Upper lobe of left lung (tissue), 6 donors: Measurements from ENCODE around the gene GARNL3. TPM values are rescaled to one million over a fixed set of nuclear protein-coding genes. Genes with fewer than 3 reads are reported as not detected.

Experiments
- ATAC-seq, 2 donors: fragments of 200-7000 bp; cut with Tn5 transposase; one replicate each; pipeline ENCODE4 v1.9.1; 2022; ENCODE audit warnings: mild to moderate bottlenecking in 2 of 2, moderate library complexity in 2 of 2; ENCODE audit not compliant: low FRiP score in 2 of 2
- DNase-seq, 2 donors: peaks; one replicate each; pipeline ENCODE4 v3.0.0-alpha.2; 2019 to 2020
- H3K27ac ChIP-seq, 4 donors: fragments of 200-600 bp; sonication (generic); one replicate each; pipeline ENCODE4 v1.5.1; 2016 to 2019
- H3K27me3 ChIP-seq, 4 donors: fragments of 200-600 bp; sonication (generic); one replicate each; pipeline ENCODE4 v1.5.1; 2017 to 2019
- H3K36me3 ChIP-seq, 4 donors: fragments of 200-600 bp; sonication (generic); one replicate each; pipeline ENCODE4 v1.5.1; 2016 to 2019
- H3K4me1 ChIP-seq, 4 donors: fragments of 200-600 bp; sonication (generic); one replicate each; pipeline ENCODE4 v1.5.1; 2018 to 2019
- H3K4me3 ChIP-seq, 4 donors: fragments of 200-600 bp; sonication (generic); one replicate each; pipeline ENCODE4 v1.5.1; 2017 to 2019; ENCODE audit warnings: mild to moderate bottlenecking in 2 of 4, moderate library complexity in 1 of 4
- H3K9me3 ChIP-seq, 4 donors: fragments of 200-600 bp; sonication (generic); one replicate each; pipeline ENCODE4 v1.5.1; 2018 to 2019
- CTCF ChIP-seq, 6 experiments: fragments of 450-650 bp in 4 of 6; fragments of 200-600 bp in 2 of 6; sonication (generic) in 2 of 6; IDR thresholded peaks; one replicate each; pipeline ENCODE4 v1.5.1; 2016 to 2019; ENCODE audit warnings: antibody characterized with exemption in 6 of 6
- EP300 ChIP-seq, 4 donors: sonication (generic); formaldehyde crosslinking; IDR thresholded peaks; one replicate each; pipeline ENCODE4 v1.5.1; 2017; ENCODE audit warnings: antibody characterized with exemption in 4 of 4, control low read depth in 2 of 4
- POLR2A ChIP-seq, 4 donors: fragments of 450-650 bp; IDR thresholded peaks; one replicate each; pipeline ENCODE4 v1.5.1; 2016 to 2017; ENCODE audit warnings: antibody characterized with exemption in 4 of 4, mild to moderate bottlenecking in 2 of 4
- POLR2AphosphoS5 ChIP-seq, 2 donors: sonication (generic); formaldehyde crosslinking; IDR thresholded peaks; one replicate each; pipeline ENCODE4 v1.5.1; 2017; ENCODE audit warnings: antibody characterized with exemption in 2 of 2
- WGBS, 2 donors: methylation state at CpG; one replicate each; pipeline ENCODE4 v1.1.5; 2017 to 2018; 5-methylcytosine and 5-hydroxymethylcytosine counted together
- total RNA-seq, 6 donors: library from RNA; depleted of rRNA in 4 of 6; stranded (reverse); fragments of >200 nt in 4 of 6; gene quantifications; one replicate each; pipeline versions ENCODE4 v1.1.0 to v1.2.1, GENCODE V29; 2016 to 2021
- donor health status: DM: no; HTN: no; CAD: no; lungs with moderate emphysema.
- donor health status: DM: no; HTN: yes; CAD: no; lungs with severe emphysema.

GARNL3 gene
- total RNA-seq, 6 donors from 2014 or later: 3.1 to 37.7 (median 7.0) TPM

DNA sequence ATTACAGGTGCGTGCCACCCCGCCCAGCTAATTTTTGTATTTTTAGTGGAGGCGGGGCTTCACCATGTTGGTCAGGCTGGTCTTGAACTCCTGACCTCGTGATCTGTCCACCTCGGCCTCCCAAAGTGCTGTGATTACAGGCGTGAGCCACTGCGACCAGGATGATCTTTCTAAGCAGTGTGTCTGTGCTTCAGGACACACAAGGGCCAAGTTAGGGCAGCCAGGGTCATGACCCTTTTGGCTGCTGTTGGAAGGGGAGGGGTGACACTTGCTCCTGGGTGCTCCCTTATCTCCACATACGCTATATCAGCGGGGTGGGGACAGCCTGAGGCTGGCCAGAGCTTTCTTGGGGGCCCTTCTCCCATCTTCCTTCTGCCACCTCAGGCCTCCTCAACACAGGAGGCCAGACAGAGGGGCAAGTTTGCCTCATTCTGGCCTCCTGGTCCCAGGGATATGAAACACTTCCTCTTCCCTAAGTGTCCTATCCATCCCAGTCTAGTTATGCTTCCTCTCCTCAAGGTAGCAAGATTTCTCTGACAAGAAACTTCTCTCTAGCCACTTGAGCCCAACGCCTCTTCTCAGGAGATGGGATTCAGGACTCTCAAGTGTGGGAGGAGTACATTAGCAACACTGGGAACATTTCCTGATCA, 157.7 kb downstream of the GARNL3 start:
- peak overlapping the region in 1 of 4 donors; percentile 89 for H3K27ac ChIP-seq
- ATAC-seq (no peak), DNase-seq (no peak)
- TF ChIP-seq POLR2AphosphoS5 (IDR thresholded peaks at IDR 0.05) (no peak), CTCF (IDR thresholded peaks at IDR 0.05) (no peak)
- H3K9me3 ChIP-seq: no peaks in the 10 kb centered on the region
- no peaks in the 10 kb centered on the region for H3K27me3 ChIP-seq
- 88 to 94% methylated on average over 4 to 10 of the region's 10 CpGs for WGBS, 2 donors
- H3K4me3 ChIP-seq: peak overlapping the region in 1 of 4 donors; percentile 88
- H3K4me1 ChIP-seq: peaks cover 23 to 42% (median 26%) of the 10 kb centered on the region in 4 donors
- peaks cover 0 to 3% (median 0%) of the 10 kb centered on the region in 4 donors for H3K36me3 ChIP-seq

GRCh38 chr9:127422787-127423186, 158.2 kb downstream of the GARNL3 start:
- Histone ChIP-seq H3K27ac (peak overlapping the region in 1 of 4 donors; percentile 89), H3K4me1 (peaks cover 23 to 42% (median 26%) of the 10 kb centered on the region in 4 donors), H3K9me3 (no peaks in the 10 kb centered on the region), H3K27me3 (no peaks in the 10 kb centered on the region), H3K36me3 (peaks cover 0 to 3% (median 0%) of the 10 kb centered on the region in 4 donors), H3K4me3 (peak overlapping the region in 3 of 4 donors; percentile 66 to 88 (median 83))
- DNase-seq (no peak), ATAC-seq (no peak)
- 61 to 64% methylated on average over 4 to 6 of the region's 6 CpGs for WGBS, 2 donors
- TF ChIP-seq EP300 (IDR thresholded peaks at IDR 0.05): no peak
- no peak for TF ChIP-seq POLR2A (IDR thresholded peaks at IDR 0.05)
- TF ChIP-seq POLR2AphosphoS5 (IDR thresholded peaks at IDR 0.05): no peak
- TF ChIP-seq CTCF (IDR thresholded peaks at IDR 0.05): no peak

GRCh38 chr9:127423476-127423933, 158.9 kb downstream of the GARNL3 start:
- H3K27ac ChIP-seq: peak overlapping the region; percentile 85 to 92 (median 90)
- peaks cover 0 to 5% (median 2%) of the 10 kb centered on the region in 4 donors for H3K36me3 ChIP-seq
- TF ChIP-seq POLR2A (IDR thresholded peaks at IDR 0.05) (no peak), EP300 (IDR thresholded peaks at IDR 0.05) (no peak), POLR2AphosphoS5 (IDR thresholded peaks at IDR 0.05) (no peak), CTCF (IDR thresholded peaks at IDR 0.05) (no peak)
- ATAC-seq: peak in 1 of 2 donors; percentile 16
- no peaks in the 10 kb centered on the region for H3K27me3 ChIP-seq
- no peaks in the 10 kb centered on the region for H3K9me3 ChIP-seq
- DNase-seq: no peak
- WGBS, 2 donors: 1 to 2% methylated on average over 9 of the region's 9 CpGs
- peak overlapping the region; percentile 66 to 92 (median 86) for H3K4me3 ChIP-seq
- H3K4me1 ChIP-seq: peaks cover 23 to 42% (median 26%) of the 10 kb centered on the region in 4 donors

- Histone ChIP-seq H3K4me1 (peaks cover 23 to 42% (median 26%) of the 10 kb centered on the region in 4 donors), H3K36me3 (peaks cover 0 to 11% (median 7%) of the 10 kb centered on the region in 4 donors), H3K9me3 (no peaks in the 10 kb centered on the region), H3K27ac (peak within 1 kb of the TSS; percentile 85 to 92 (median 90)), H3K4me3 (peak within 1 kb of the TSS; percentile 66 to 92 (median 86)), H3K27me3 (no peaks in the 10 kb centered on the region)
- peak; percentile 95 to 98 for DNase-seq
- ATAC-seq: peak; percentile 97 to 99
- WGBS, 2 donors: 0 to 1% methylated on average over 21 to 54 of the region's 54 CpGs
- TF ChIP-seq CTCF (IDR thresholded peaks at IDR 0.05) (peak in 3 of 6 experiments; percentile 6 to 14 (median 13)), POLR2A (IDR thresholded peaks at IDR 0.05) (peak in 2 of 4 donors; percentile 37 to 78), EP300 (IDR thresholded peaks at IDR 0.05) (no peak), POLR2AphosphoS5 (IDR thresholded peaks at IDR 0.05) (peak; percentile 54 to 81)
Observed at GRCh38 chr9:127423934-127424675, 159.5 kb downstream of the GARNL3 start, which contains the start of gene ZNF79. Gene ZNF79, plus strand, starts transcription at chr9:127424382. Its CDS starts 406 bp downstream, at chr9:127424788.
